OCI-LY7 (cell line): ENCODE results near the gene UBE2H. TPM values are rescaled to one million over a fixed set of nuclear protein-coding genes. Genes with fewer than 3 reads are reported as not detected.
"Not testable (repeated sequence)": the region's sequence is repeated elsewhere in the genome, so short reads cannot be mapped to it uniquely, and the experiment has no call there.

Experiments used
- BruUV-seq: library from RNA; stranded (reverse); fragments of 400-500 nt; replicated peaks from 2 replicates; lab custom pipeline; 2021; lab: Mats Ljungman, UMichigan
- CTCF ChIA-PET: fragments of 300-600 bp; sonication (Branson Sonifier 250); formaldehyde crosslinking; loops from one replicate; lab custom pipeline; 2022; ENCODE audit warnings: antibody characterized with exemption; ENCODE audit not compliant: unreplicated experiment; lab: Charles Lee
- POLR2A ChIA-PET: fragments of 300-600 bp; sonication (Branson Sonifier 250); formaldehyde crosslinking; loops from one replicate; lab custom pipeline; 2022; ENCODE audit warnings: antibody characterized with exemption; lab: Charles Lee
- DNase-seq: peaks from one replicate; pipeline ENCODE4 v3.0.0-alpha.2; 2015; ENCODE audit warnings: low spot score
- H2AFZ ChIP-seq: fragments of 200-600 bp; sonication (generic), shearing (Covaris generic); 2 replicates; pipeline ENCODE4 v1.6.1; 2014; ENCODE audit warnings: mild to moderate bottlenecking, antibody characterized with exemption, low read length, moderate library complexity
- H3K27ac ChIP-seq: fragments of 200-600 bp; sonication (generic); 2 replicates; pipeline ENCODE4 v1.5.1; 2014; ENCODE audit warnings: mixed run types, low read depth, mild to moderate bottlenecking, moderate library complexity, low read length, inconsistent platforms; ENCODE audit not compliant: poor library complexity, severe bottlenecking
- H3K36me3 ChIP-seq: fragments of 200-600 bp; sonication (generic); 2 replicates; pipeline ENCODE4 v1.6.1; 2014; ENCODE audit warnings: mild to moderate bottlenecking, antibody characterized with exemption, low read length, moderate library complexity, mixed read lengths; ENCODE audit not compliant: insufficient read depth
- H3K4me1 ChIP-seq: fragments of 200-600 bp; sonication (generic); 2 replicates; pipeline ENCODE4 v1.5.1; 2014; ENCODE audit warnings: mild to moderate bottlenecking, low read length; ENCODE audit not compliant: insufficient read depth, poor library complexity, severe bottlenecking
- H3K4me2 ChIP-seq: fragments of 200-600 bp; sonication (generic); 2 replicates; pipeline ENCODE4 v1.6.1; 2014; ENCODE audit warnings: mild to moderate bottlenecking, low read length
- H3K4me3 ChIP-seq: fragments of 200-600 bp; sonication (generic); 2 replicates; pipeline ENCODE4 v1.5.1; 2014; ENCODE audit warnings: mild to moderate bottlenecking, low read depth, low read length; ENCODE audit not compliant: poor library complexity, severe bottlenecking
- H3K79me2 ChIP-seq: fragments of 200-600 bp; sonication (generic); 2 replicates; pipeline ENCODE4 v1.6.1; 2016; ENCODE audit warnings: low read depth, mild to moderate bottlenecking, low read length, moderate library complexity, mixed read lengths; ENCODE audit not compliant: insufficient read depth
- H3K9me2 ChIP-seq: fragments of 200-600 bp; sonication (generic); 2 replicates; pipeline ENCODE4 v1.6.1; 2016; ENCODE audit warnings: mild to moderate bottlenecking, low read length, mixed read lengths; ENCODE audit not compliant: insufficient read depth
- H3K9me3 ChIP-seq: fragments of 200-600 bp; sonication (generic); 2 replicates; pipeline ENCODE4 v1.6.1; 2014; ENCODE audit warnings: mild to moderate bottlenecking, mixed run types, low read length, mixed read lengths
- H4K20me1 ChIP-seq: fragments of 200-600 bp; sonication (generic); 2 replicates; pipeline ENCODE4 v1.6.1; 2014; ENCODE audit warnings: mild to moderate bottlenecking, antibody characterized with exemption, low read length, moderate library complexity, mixed read lengths; ENCODE audit not compliant: insufficient read depth
- CTCF ChIP-seq: fragments of 200-600 bp; sonication (generic); conservative IDR thresholded peaks from 2 replicates; pipeline ENCODE4 v1.5.1; 2014; ENCODE audit warnings: mild to moderate bottlenecking, antibody characterized with exemption, low read length, moderate library complexity, mixed read lengths
- EZH2phosphoT487 ChIP-seq: fragments of 200-600 bp; sonication (generic); IDR thresholded peaks from 2 replicates; pipeline ENCODE4 v1.6.1; 2018; ENCODE audit warnings: low read depth, borderline replicate concordance, mild to moderate bottlenecking, mixed run types, antibody characterized with exemption, low read length, moderate library complexity, mixed read lengths
- intact Hi-C: fragments of 100-400 bp; cut with micrococcal nuclease; formaldehyde crosslinking; loops from one replicate; pipeline ENCODE4 v1.10.0; 2022; ENCODE audit not compliant: unreplicated experiment
- total RNA-seq, 2 experiments: library from RNA; depleted of rRNA in 1 of 2; stranded (reverse); fragments of >200 nt in 1 of 2; shearing (Covaris generic) in 1 of 2; gene quantifications; 2 replicates each; pipeline ENCODE4 v1.2.3, GENCODE V29; 2014 to 2022

UBE2H gene
- total RNA-seq, 2 experiments from 2014 or later, result 12.7 to 35.3 TPM

GRCh38 chr7:129836983-129837382, 115.8 kb downstream of the UBE2H start:
- H3K4me1 ChIP-seq, result no peaks in the 10 kb centered on the region
- no peaks in the 10 kb centered on the region for H3K36me3 ChIP-seq
- intact Hi-C loops, result no loop called here
- POLR2A ChIA-PET, result interaction anchor here (0.5 to 0.9 kb wide), 4 partner anchors 172 to 922 kb away, joined by 3 to 4 read pairs (median 3); no protein-coding TSS in a partner anchor
- TF ChIP-seq CTCF (no peak), EZH2phosphoT487 (no peak)
- H3K9me2 ChIP-seq, result no peaks in the 10 kb centered on the region
- no peaks in the 10 kb centered on the region; the same call in 1 of the 2 replicates for H4K20me1 ChIP-seq
- CTCF ChIA-PET, result no interaction called here
- H3K27ac ChIP-seq, result no peak overlapping the region
- no peak overlapping the region for H3K4me2 ChIP-seq
- no peaks in the 10 kb centered on the region for H3K79me2 ChIP-seq
- BruUV-seq, result no TSS peak
- no peak overlapping the region for H2AFZ ChIP-seq
- DNase-seq, result no peak
- no peaks in the 10 kb centered on the region for H3K9me3 ChIP-seq
- H3K4me3 ChIP-seq, result no peak overlapping the region

GRCh38 chr7:129835569-129835968, 117.2 kb downstream of the UBE2H start:
- Histone ChIP-seq H3K9me2 (no peaks in the 10 kb centered on the region), H3K4me2 (no peak overlapping the region), H2AFZ (no peak overlapping the region), H3K4me3 (no peak overlapping the region), H3K36me3 (no peaks in the 10 kb centered on the region), H4K20me1 (no peaks in the 10 kb centered on the region; the same call in 1 of the 2 replicates), H3K27ac (no peak overlapping the region), H3K4me1 (no peaks in the 10 kb centered on the region), H3K9me3 (no peaks in the 10 kb centered on the region), H3K79me2 (no peaks in the 10 kb centered on the region)
- intact Hi-C loops, result no loop called here
- ChIA-PET CTCF (no interaction called here), POLR2A (no interaction called here)
- DNase-seq, result no peak
- TF ChIP-seq EZH2phosphoT487, result no peak
- TF ChIP-seq CTCF, result no peak
- BruUV-seq, result no TSS peak

- POLR2A ChIA-PET, H3K79me2 ChIP-seq, H2AFZ ChIP-seq, CTCF ChIA-PET, H3K4me1 ChIP-seq, H3K4me3 ChIP-seq, DNase-seq, H3K4me2 ChIP-seq, H3K9me3 ChIP-seq, H3K9me2 ChIP-seq, intact Hi-C loops, H3K36me3 ChIP-seq, H4K20me1 ChIP-seq, H3K27ac ChIP-seq: not testable (repeated sequence)
- TSS peak; percentile 56 for BruUV-seq
Observed at GRCh38 chr7:129833353-129833752, 119.4 kb downstream of the UBE2H start.
